H9 (cell line): ENCODE data around the gene TOM1L2. TPM values are rescaled to one million over a fixed set of nuclear protein-coding genes. Genes with fewer than 3 reads are reported as not detected.

Source experiments
- DNase-seq: peaks from one replicate; pipeline ENCODE4 v3.0.0-alpha.2; 2017
- H2AFZ ChIP-seq: one replicate; pipeline ENCODE4 v1.6.1; 2013; ENCODE audit warnings: mild to moderate bottlenecking, low read length, control low read depth, moderate library complexity
- H2AK5ac ChIP-seq: 2 replicates; pipeline ENCODE4 v1.6.1; 2013; ENCODE audit warnings: low read length, control low read depth, mixed read lengths; ENCODE audit not compliant: insufficient read length
- H2BK120ac ChIP-seq: one replicate; pipeline ENCODE4 v1.6.1; 2013; ENCODE audit warnings: low read depth, mild to moderate bottlenecking, low read length, control low read depth, inconsistent platforms; ENCODE audit not compliant: poor library complexity, severe bottlenecking
- H2BK12ac ChIP-seq: 2 replicates; pipeline ENCODE4 v1.6.1; 2013; ENCODE audit warnings: low read length, control low read depth, mixed read lengths, low read depth; ENCODE audit not compliant: insufficient read length
- H2BK15ac ChIP-seq: 2 replicates; pipeline ENCODE4 v1.6.1; 2013; ENCODE audit warnings: low read depth, low read length, control low read depth
- H2BK20ac ChIP-seq: one replicate; pipeline ENCODE4 v1.6.1; 2013; ENCODE audit warnings: low read depth, mild to moderate bottlenecking, low read length, control low read depth, inconsistent platforms; ENCODE audit not compliant: poor library complexity, severe bottlenecking
- H2BK5ac ChIP-seq: 2 replicates; pipeline ENCODE4 v1.6.1; 2013; ENCODE audit warnings: low read length, control low read depth, mixed read lengths; ENCODE audit not compliant: insufficient read length
- H3K14ac ChIP-seq: 2 replicates; pipeline ENCODE4 v1.6.1; 2013; ENCODE audit warnings: low read length, control low read depth; ENCODE audit not compliant: insufficient read depth
- H3K18ac ChIP-seq: 2 replicates; pipeline ENCODE4 v1.6.1; 2013; ENCODE audit warnings: low read depth, mild to moderate bottlenecking, mixed read lengths, low read length, control low read depth; ENCODE audit not compliant: insufficient read length
- H3K23ac ChIP-seq: 2 replicates; pipeline ENCODE4 v1.6.1; 2013; ENCODE audit warnings: low read length, control low read depth, mixed read lengths, low read depth; ENCODE audit not compliant: insufficient read length
- H3K23me2 ChIP-seq: 2 replicates; pipeline ENCODE4 v1.6.1; 2013; ENCODE audit warnings: low read depth, mild to moderate bottlenecking, mixed read lengths, low read length, control low read depth; ENCODE audit not compliant: insufficient read length, poor library complexity, severe bottlenecking
- H3K27ac ChIP-seq: 2 replicates; pipeline ENCODE4 v1.5.1; 2013; ENCODE audit warnings: low read length, control low read depth, mixed read lengths, low read depth; ENCODE audit not compliant: insufficient read length
- H3K27me3 ChIP-seq: 2 replicates; pipeline ENCODE4 v1.6.1; 2013; ENCODE audit warnings: low read length, control low read depth, inconsistent platforms; ENCODE audit not compliant: insufficient read depth
- H3K4ac ChIP-seq: 2 replicates; pipeline ENCODE4 v1.6.1; 2013; ENCODE audit warnings: low read depth, mild to moderate bottlenecking, control low read depth, inconsistent platforms, low read length, moderate library complexity
- H3K4me1 ChIP-seq: 2 replicates; pipeline ENCODE4 v1.6.1; 2013; ENCODE audit warnings: low read length, control low read depth, inconsistent platforms; ENCODE audit not compliant: insufficient read depth
- H3K4me2 ChIP-seq: 2 replicates; pipeline ENCODE4 v1.6.1; 2013; ENCODE audit warnings: low read length, control low read depth, mixed read lengths; ENCODE audit not compliant: insufficient read length, insufficient read depth
- H3K56ac ChIP-seq: 2 replicates; pipeline ENCODE4 v1.6.1; 2013; ENCODE audit warnings: low read depth, mild to moderate bottlenecking, mixed read lengths, low read length, control low read depth; ENCODE audit not compliant: insufficient read length
- H3K79me1 ChIP-seq: 2 replicates; pipeline ENCODE4 v1.6.1; 2013; ENCODE audit warnings: low read depth, mild to moderate bottlenecking, moderate library complexity, low read length, control low read depth, inconsistent platforms; ENCODE audit not compliant: insufficient read depth, poor library complexity, severe bottlenecking
- H3K79me2 ChIP-seq: 2 replicates; pipeline ENCODE4 v1.6.1; 2013; ENCODE audit warnings: low read length, control low read depth, inconsistent platforms; ENCODE audit not compliant: insufficient read depth
- H3K9ac ChIP-seq: 2 replicates; pipeline ENCODE4 v1.6.1; 2013; ENCODE audit warnings: low read length, control low read depth, mixed read lengths; ENCODE audit not compliant: insufficient read length; ENCODE audit errors: extremely low read depth
- H3K9me3 ChIP-seq: one replicate; pipeline ENCODE4 v1.6.1; 2013; ENCODE audit warnings: low read depth, low read length, inconsistent platforms; ENCODE audit not compliant: control insufficient read depth
- H3T11ph ChIP-seq: one replicate; pipeline ENCODE4 v1.6.1; 2013; ENCODE audit warnings: mild to moderate bottlenecking, low read length, control low read depth, inconsistent platforms
- H4K20me1 ChIP-seq: one replicate; pipeline ENCODE4 v1.6.1; 2013; ENCODE audit not compliant: control insufficient read depth, insufficient read length, insufficient read depth
- H4K5ac ChIP-seq: 2 replicates; pipeline ENCODE4 v1.6.1; 2013; ENCODE audit warnings: low read depth, mild to moderate bottlenecking, mixed read lengths, low read length, control low read depth; ENCODE audit not compliant: insufficient read length
- H4K8ac ChIP-seq: replicated peaks from 2 replicates; pipeline ENCODE4 v1.6.1; 2013; ENCODE audit warnings: low read length, control low read depth, mixed read lengths, low read depth; ENCODE audit not compliant: insufficient read length
- H4K91ac ChIP-seq: 2 replicates; pipeline ENCODE4 v1.6.1; 2013; ENCODE audit warnings: low read depth, mild to moderate bottlenecking, moderate library complexity, mixed read lengths, low read length, control low read depth; ENCODE audit not compliant: insufficient read length
- H3K27ac Mint-ChIP-seq, 3 experiments: 2 replicates in 2 of 3; 3 replicates in 1 of 3; pipeline ENCODE4 v1.8.0; 2020 to 2021; ENCODE audit warnings: mixed read lengths in 3 of 3, mild to moderate bottlenecking in 1 of 3, moderate library complexity in 1 of 3
- H3K27me3 Mint-ChIP-seq: 2 replicates; pipeline ENCODE4 v1.8.0; 2021; ENCODE audit warnings: low read depth, mild to moderate bottlenecking, moderate library complexity, mixed read lengths
- H3K36me3 Mint-ChIP-seq, 3 experiments: 2 replicates in 2 of 3; 3 replicates in 1 of 3; pipeline ENCODE4 v1.8.0; 2020 to 2021; ENCODE audit warnings: low read depth in 3 of 3, mixed read lengths in 3 of 3; ENCODE audit not compliant: insufficient read depth in 1 of 3
- H3K4me1 Mint-ChIP-seq, 2 experiments: 2 replicates each; pipeline ENCODE4 v1.8.0; 2020; ENCODE audit warnings: mixed read lengths in 2 of 2
- H3K4me3 Mint-ChIP-seq, 2 experiments: 2 replicates in 1 of 2; 3 replicates in 1 of 2; pipeline ENCODE4 v1.8.0; 2020 to 2021; ENCODE audit warnings: mild to moderate bottlenecking in 2 of 2, mixed read lengths in 2 of 2, moderate library complexity in 1 of 2
- H3K9me3 Mint-ChIP-seq, 2 experiments: 2 replicates in 1 of 2; 3 replicates in 1 of 2; pipeline ENCODE4 v1.8.0; 2020; ENCODE audit warnings: mild to moderate bottlenecking in 2 of 2, mixed read lengths in 2 of 2, moderate library complexity in 1 of 2
- WGBS: extraction: QIAGEN DNeasy Blood & Tissue Kit; methylation state at CpG from one replicate; pipeline ENCODE4 v1.1.7; 2013; ENCODE audit warnings: missing lambda C conversion rate, low lambda C conversion rate, mixed read lengths; ENCODE audit not compliant: insufficient read length; ENCODE audit errors: extremely low coverage; 5-methylcytosine and 5-hydroxymethylcytosine counted together
- total RNA-seq: library from RNA; stranded (reverse); gene quantifications from 2 replicates; pipeline ENCODE4 v1.2.1, GENCODE V29; 2021
- TF ChIP-seq, protein P1 (sequence below): fragments of 200-600 bp; sonication (generic); conservative IDR thresholded peaks from 3 replicates; pipeline ENCODE4 v1.8.0; 2021; ENCODE audit warnings: antibody characterized with exemption, mild to moderate bottlenecking

TOM1L2 gene
- total RNA-seq, 1 experiment from 2014 or later = 4.6 TPM

DNA sequence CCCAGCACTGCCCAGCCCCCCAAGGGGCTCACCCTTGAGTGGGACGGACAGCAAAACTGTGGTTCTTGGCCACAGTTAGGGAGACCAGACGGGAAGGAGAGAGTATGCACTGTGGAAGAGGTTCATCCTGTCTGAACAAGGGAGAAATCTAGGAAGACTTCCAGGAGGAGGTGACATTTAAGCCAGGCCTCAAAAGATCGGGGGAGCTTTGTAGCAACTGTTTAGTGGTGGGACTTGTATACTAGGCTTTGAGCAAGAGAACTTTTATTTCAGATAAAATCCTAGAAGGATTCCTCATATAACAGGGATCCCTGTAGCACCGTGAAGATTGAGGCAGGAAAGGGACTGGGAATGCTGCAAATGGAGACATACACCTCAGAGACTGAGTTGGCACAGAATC lies 166.2 kb downstream of the TOM1L2 start:
- H3K4me1 Mint-ChIP-seq = peaks cover 11 to 21% of the 10 kb centered on the region in 2 experiments
- no CpG with 5 or more reads among the region's 4 CpGs for WGBS

More for the DNA sequence above, 166.2 kb downstream of the TOM1L2 start:
- peaks cover 8% of the 10 kb centered on the region; the same call in 1 of the 2 replicates for H3K27me3 ChIP-seq
- H3K27ac ChIP-seq = no peak overlapping the region
- no peak overlapping the region for H2AFZ ChIP-seq
- no peak overlapping the region for H2BK15ac ChIP-seq
- TF ChIP-seq, protein P1, sequence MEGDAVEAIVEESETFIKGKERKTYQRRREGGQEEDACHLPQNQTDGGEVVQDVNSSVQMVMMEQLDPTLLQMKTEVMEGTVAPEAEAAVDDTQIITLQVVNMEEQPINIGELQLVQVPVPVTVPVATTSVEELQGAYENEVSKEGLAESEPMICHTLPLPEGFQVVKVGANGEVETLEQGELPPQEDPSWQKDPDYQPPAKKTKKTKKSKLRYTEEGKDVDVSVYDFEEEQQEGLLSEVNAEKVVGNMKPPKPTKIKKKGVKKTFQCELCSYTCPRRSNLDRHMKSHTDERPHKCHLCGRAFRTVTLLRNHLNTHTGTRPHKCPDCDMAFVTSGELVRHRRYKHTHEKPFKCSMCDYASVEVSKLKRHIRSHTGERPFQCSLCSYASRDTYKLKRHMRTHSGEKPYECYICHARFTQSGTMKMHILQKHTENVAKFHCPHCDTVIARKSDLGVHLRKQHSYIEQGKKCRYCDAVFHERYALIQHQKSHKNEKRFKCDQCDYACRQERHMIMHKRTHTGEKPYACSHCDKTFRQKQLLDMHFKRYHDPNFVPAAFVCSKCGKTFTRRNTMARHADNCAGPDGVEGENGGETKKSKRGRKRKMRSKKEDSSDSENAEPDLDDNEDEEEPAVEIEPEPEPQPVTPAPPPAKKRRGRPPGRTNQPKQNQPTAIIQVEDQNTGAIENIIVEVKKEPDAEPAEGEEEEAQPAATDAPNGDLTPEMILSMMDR = no peak
- Mint-ChIP-seq H3K27me3 (peaks cover 50% of the 10 kb centered on the region), H3K9me3 (no peaks in the 10 kb centered on the region), H3K4me3 (no peak overlapping the region), H3K27ac (no peak overlapping the region; a peak in 1 of 7 replicates), H3K36me3 (no peaks in the 10 kb centered on the region; a peak in 2 of 7 replicates)
- no peaks in the 10 kb centered on the region for H3K4me1 ChIP-seq
- H4K91ac ChIP-seq = no peak overlapping the region
- no peak for DNase-seq
- H3T11ph ChIP-seq = no peak overlapping the region
- H3K4ac ChIP-seq = no peak overlapping the region
- no peak overlapping the region for H3K18ac ChIP-seq
- H3K56ac ChIP-seq = no peak overlapping the region
- H3K9me3 ChIP-seq = no peaks in the 10 kb centered on the region
- no peak overlapping the region for H4K5ac ChIP-seq
- no peak overlapping the region for H3K9ac ChIP-seq
- no peak overlapping the region for H2BK120ac ChIP-seq
- H3K23me2 ChIP-seq = peaks cover 6% of the 10 kb centered on the region
- H4K20me1 ChIP-seq = no peaks in the 10 kb centered on the region
- no peaks in the 10 kb centered on the region for H3K79me1 ChIP-seq
- H4K8ac ChIP-seq = no peak overlapping the region
- H3K79me2 ChIP-seq = no peaks in the 10 kb centered on the region
- no peak overlapping the region for H2BK12ac ChIP-seq
- H3K23ac ChIP-seq = no peak overlapping the region
- H3K14ac ChIP-seq = no peak overlapping the region
- H2BK20ac ChIP-seq = no peak overlapping the region
- H3K4me2 ChIP-seq = no peak overlapping the region
- no peak overlapping the region for H2AK5ac ChIP-seq
- H2BK5ac ChIP-seq = no peak overlapping the region
